HEK293 (cell line): ENCODE data around the gene ACOX2.

Source experiments
- CTCF ChIP-seq: fragments of 450-650 bp; formaldehyde crosslinking; IDR thresholded peaks from 2 replicates; pipeline ENCODE4 v1.5.1; 2016; ENCODE audit warnings: missing biosample characterization, missing genetic modification characterization
- GLIS2 ChIP-seq: fragments of 450-650 bp; formaldehyde crosslinking; IDR thresholded peaks from 2 replicates; pipeline ENCODE4 v1.5.1; 2016; ENCODE audit warnings: missing biosample characterization, missing genetic modification characterization
- PATZ1 ChIP-seq: fragments of 450-650 bp; formaldehyde crosslinking; IDR thresholded peaks from 2 replicates; pipeline ENCODE4 v1.5.1; 2016; ENCODE audit warnings: missing biosample characterization, missing genetic modification characterization
- TCF7L2 ChIP-seq: IDR thresholded peaks from 2 replicates; pipeline ENCODE4 v1.6.1; 2011; ENCODE audit warnings: low read depth, mild to moderate bottlenecking, inconsistent platforms, low read length, moderate library complexity, borderline replicate concordance
- ZBTB1 ChIP-seq: fragments of 450-650 bp; formaldehyde crosslinking; IDR thresholded peaks from 2 replicates; pipeline ENCODE4 v1.5.1; 2016; ENCODE audit warnings: missing biosample characterization, missing genetic modification characterization
- ZNF302 ChIP-seq: fragments of 450-650 bp; formaldehyde crosslinking; IDR thresholded peaks from 2 replicates; pipeline ENCODE4 v1.5.1; 2016; ENCODE audit warnings: missing biosample characterization, missing genetic modification characterization, low read depth
- ZNF366 ChIP-seq: fragments of 450-650 bp; formaldehyde crosslinking; conservative IDR thresholded peaks from 2 replicates; pipeline ENCODE4 v1.5.1; 2016; ENCODE audit warnings: missing biosample characterization, missing genetic modification characterization
- ZNF792 ChIP-seq: fragments of 450-650 bp; formaldehyde crosslinking; IDR thresholded peaks from 2 replicates; pipeline ENCODE4 v1.5.1; 2016; ENCODE audit warnings: missing biosample characterization, missing genetic modification characterization

- TF ChIP-seq TCF7L2 (no peak), CTCF (no peak), ZNF792 (tag by site-specific recombination) (no peak), ZNF366 (tag by site-specific recombination) (no peak), ZNF302 (tag by site-specific recombination) (no peak), PATZ1 (tag by site-specific recombination) (no peak), ZBTB1 (tag by site-specific recombination) (no peak), GLIS2 (no peak)
Observed at GRCh38 chr3:58520403-58521335, 16.3 kb downstream of the ACOX2 start.
